Neural crest cell (in vitro differentiated cells): ENCODE measurements around the gene TACR2. TPM values are rescaled to one million over a fixed set of nuclear protein-coding genes. Genes with fewer than 3 reads are reported as not detected.

Experiments
- DNase-seq: peaks from one replicate; pipeline ENCODE4 v3.0.0; 2021; ENCODE audit warnings: low read depth, mixed read lengths, low spot score
- H3K27ac Mint-ChIP-seq: one replicate; pipeline ENCODE4 v1.8.0; 2021; ENCODE audit warnings: mild to moderate bottlenecking, mixed read lengths; ENCODE audit not compliant: unreplicated experiment
- H3K27me3 Mint-ChIP-seq: 2 replicates; pipeline ENCODE4 v1.8.0; 2021; ENCODE audit warnings: low read depth, mild to moderate bottlenecking, mixed read lengths
- H3K36me3 Mint-ChIP-seq: 2 replicates; pipeline ENCODE4 v1.8.0; 2021; ENCODE audit warnings: low read depth, mild to moderate bottlenecking, mixed read lengths
- H3K4me1 Mint-ChIP-seq: 2 replicates; pipeline ENCODE4 v1.8.0; 2021; ENCODE audit warnings: mixed read lengths
- H3K4me3 Mint-ChIP-seq: one replicate; pipeline ENCODE4 v1.8.0; 2021; ENCODE audit warnings: mild to moderate bottlenecking, mixed read lengths
- H3K9me3 Mint-ChIP-seq: 2 replicates; pipeline ENCODE4 v1.8.0; 2021; ENCODE audit warnings: mixed read lengths
- CTCF ChIP-seq: fragments of 200-600 bp; sonication (generic); conservative IDR thresholded peaks from 2 replicates; pipeline ENCODE4 v1.5.0; 2021; ENCODE audit warnings: antibody characterized with exemption, mild to moderate bottlenecking
- total RNA-seq: library from RNA; stranded (reverse); gene quantifications from 2 replicates; pipeline ENCODE4 v1.2.1, GENCODE V29; 2021

The TACR2 gene
- total RNA-seq, 1 donor from 2014 or later, result not detected

- no peak overlapping the region for H3K4me3 Mint-ChIP-seq
- no peak for DNase-seq
- no peaks in the 10 kb centered on the region for H3K9me3 Mint-ChIP-seq
- peaks cover 7% of the 10 kb centered on the region for H3K4me1 Mint-ChIP-seq
- no peak for TF ChIP-seq CTCF
- H3K27me3 Mint-ChIP-seq, result peaks cover 3% of the 10 kb centered on the region
- no peaks in the 10 kb centered on the region for H3K36me3 Mint-ChIP-seq
- H3K27ac Mint-ChIP-seq, result no peak overlapping the region
Observed at GRCh38 chr10:69421611-69422308, 5.0 kb upstream of the TACR2 start.

- Mint-ChIP-seq H3K4me1 (peaks cover 7% of the 10 kb centered on the region), H3K36me3 (no peaks in the 10 kb centered on the region), H3K9me3 (no peaks in the 10 kb centered on the region), H3K27me3 (peaks cover 3% of the 10 kb centered on the region), H3K4me3 (no peak overlapping the region), H3K27ac (no peak overlapping the region)
- no peak for TF ChIP-seq CTCF
- no peak for DNase-seq
Observed at GRCh38 chr10:69419744-69420126, 3.0 kb upstream of the TACR2 start.

GRCh38 chr10:69419096-69419743 is 2.5 kb upstream of the TACR2 start:
- Mint-ChIP-seq H3K27me3 (peaks cover 3% of the 10 kb centered on the region), H3K9me3 (no peaks in the 10 kb centered on the region), H3K36me3 (no peaks in the 10 kb centered on the region), H3K4me1 (peaks cover 7% of the 10 kb centered on the region), H3K4me3 (no peak overlapping the region), H3K27ac (no peak overlapping the region)
- no peak for DNase-seq
- TF ChIP-seq CTCF, result no peak

- no peaks in the 10 kb centered on the region for H3K36me3 Mint-ChIP-seq
- peaks cover 3% of the 10 kb centered on the region for H3K27me3 Mint-ChIP-seq
- no peak for TF ChIP-seq CTCF
- peaks cover 8% of the 10 kb centered on the region for H3K4me1 Mint-ChIP-seq
- no peak overlapping the region for H3K27ac Mint-ChIP-seq
- H3K4me3 Mint-ChIP-seq, result no peak overlapping the region
- no peaks in the 10 kb centered on the region for H3K9me3 Mint-ChIP-seq
- no peak for DNase-seq
Observed at GRCh38 chr10:69418052-69418752, 1.5 kb upstream of the TACR2 start.

- no peak for TF ChIP-seq CTCF
- no peaks in the 10 kb centered on the region for H3K9me3 Mint-ChIP-seq
- peaks cover 3% of the 10 kb centered on the region for H3K27me3 Mint-ChIP-seq
- DNase-seq, result no peak
- H3K4me1 Mint-ChIP-seq, result peaks cover 10% of the 10 kb centered on the region
- H3K27ac Mint-ChIP-seq, result no peak overlapping the region
- no peak overlapping the region for H3K4me3 Mint-ChIP-seq
- H3K36me3 Mint-ChIP-seq, result no peaks in the 10 kb centered on the region
Observed at GRCh38 chr10:69417542-69417941, 824 bp upstream of the TACR2 start.
